BJ (cell line): ENCODE data around the gene BGN. TPM values are rescaled to one million over a fixed set of nuclear protein-coding genes. Genes with fewer than 3 reads are reported as not detected.
A peak's percentile ranks its signal among the peaks of the same experiment; 100 is the strongest.

ENCODE experiments used
- CTCF ChIA-PET: fragments of 350-600 bp; formaldehyde crosslinking; extraction: SDS; loops from one replicate; lab custom pipeline; 2021; ENCODE audit warnings: antibody characterized with exemption, inconsistent platforms; lab: Yijun Ruan, JAX
- POLR2A ChIA-PET: fragments of 300-600 bp; sonication (Branson Sonifier 250); formaldehyde crosslinking; extraction: SDS; loops from one replicate; lab custom pipeline; 2021; ENCODE audit warnings: antibody characterized with exemption; lab: Charles Lee
- DNase-seq: peaks from one replicate; pipeline ENCODE4 v3.0.0-alpha.2; 2011; ENCODE audit warnings: low read depth
- H3K27me3 ChIP-seq: 2 replicates; pipeline ENCODE4 v1.6.0; 2011; ENCODE audit warnings: low read length; ENCODE audit not compliant: control insufficient read depth, insufficient read depth
- H3K36me3 ChIP-seq: 2 replicates; pipeline ENCODE4 v1.5.1; 2011; ENCODE audit warnings: low read length; ENCODE audit not compliant: control insufficient read depth, insufficient read depth
- H3K4me3 ChIP-seq: 2 replicates; pipeline ENCODE4 v1.5.1; 2011; ENCODE audit warnings: low read depth, mild to moderate bottlenecking, control low read depth, low read length
- polyA plus RNA-seq: library from polyadenylated mRNA; depleted of rRNA; stranded (reverse); fragments of >200 nt; gene quantifications from 2 replicates; pipeline ENCODE4 v1.2.3, GENCODE V29; 2011
- TF ChIP-seq, protein P1 (sequence below): IDR thresholded peaks from 2 replicates; pipeline ENCODE4 v1.5.1; 2011; ENCODE audit warnings: low read depth, mild to moderate bottlenecking, control low read depth, inconsistent platforms, low read length, moderate library complexity; ENCODE audit not compliant: insufficient read depth

The BGN gene
- polyA plus RNA-seq, 1 experiment: 487 TPM

DNA sequence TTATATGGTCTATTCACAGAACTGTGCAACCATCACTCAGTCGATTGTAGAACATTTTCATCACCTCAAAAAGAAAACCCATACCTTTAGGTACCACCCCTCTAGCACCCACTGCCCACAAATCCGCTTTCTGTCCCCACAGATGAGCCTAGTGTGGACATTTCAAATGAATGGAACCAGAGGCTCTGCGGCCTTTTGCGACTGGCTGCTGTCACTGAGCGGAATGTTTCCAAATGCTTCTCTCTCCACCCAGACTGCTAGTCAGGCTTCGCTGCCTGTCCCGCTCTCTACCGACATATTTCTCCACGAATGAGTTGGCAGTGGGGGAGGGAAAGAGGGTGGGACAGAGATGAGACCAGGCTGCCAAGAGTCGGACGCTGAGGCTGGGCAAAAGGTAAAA lies 1.7 kb upstream of the BGN start:
- no peaks in the 10 kb centered on the region for H3K27me3 ChIP-seq
- H3K36me3 ChIP-seq: no peaks in the 10 kb centered on the region; the same call in 1 of the 2 replicates
- DNase-seq: no peak
- H3K4me3 ChIP-seq: no peak overlapping the region
- POLR2A ChIA-PET: no interaction called here
- TF ChIP-seq, protein P1, sequence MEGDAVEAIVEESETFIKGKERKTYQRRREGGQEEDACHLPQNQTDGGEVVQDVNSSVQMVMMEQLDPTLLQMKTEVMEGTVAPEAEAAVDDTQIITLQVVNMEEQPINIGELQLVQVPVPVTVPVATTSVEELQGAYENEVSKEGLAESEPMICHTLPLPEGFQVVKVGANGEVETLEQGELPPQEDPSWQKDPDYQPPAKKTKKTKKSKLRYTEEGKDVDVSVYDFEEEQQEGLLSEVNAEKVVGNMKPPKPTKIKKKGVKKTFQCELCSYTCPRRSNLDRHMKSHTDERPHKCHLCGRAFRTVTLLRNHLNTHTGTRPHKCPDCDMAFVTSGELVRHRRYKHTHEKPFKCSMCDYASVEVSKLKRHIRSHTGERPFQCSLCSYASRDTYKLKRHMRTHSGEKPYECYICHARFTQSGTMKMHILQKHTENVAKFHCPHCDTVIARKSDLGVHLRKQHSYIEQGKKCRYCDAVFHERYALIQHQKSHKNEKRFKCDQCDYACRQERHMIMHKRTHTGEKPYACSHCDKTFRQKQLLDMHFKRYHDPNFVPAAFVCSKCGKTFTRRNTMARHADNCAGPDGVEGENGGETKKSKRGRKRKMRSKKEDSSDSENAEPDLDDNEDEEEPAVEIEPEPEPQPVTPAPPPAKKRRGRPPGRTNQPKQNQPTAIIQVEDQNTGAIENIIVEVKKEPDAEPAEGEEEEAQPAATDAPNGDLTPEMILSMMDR: no peak
- CTCF ChIA-PET: interaction anchor here (1.3 to 5.9 kb wide), 3 partner anchors 10 to 32 kb away, joined by 3 to 77 read pairs (median 3); partner anchors contain the start of gene HAUS7

DNA sequence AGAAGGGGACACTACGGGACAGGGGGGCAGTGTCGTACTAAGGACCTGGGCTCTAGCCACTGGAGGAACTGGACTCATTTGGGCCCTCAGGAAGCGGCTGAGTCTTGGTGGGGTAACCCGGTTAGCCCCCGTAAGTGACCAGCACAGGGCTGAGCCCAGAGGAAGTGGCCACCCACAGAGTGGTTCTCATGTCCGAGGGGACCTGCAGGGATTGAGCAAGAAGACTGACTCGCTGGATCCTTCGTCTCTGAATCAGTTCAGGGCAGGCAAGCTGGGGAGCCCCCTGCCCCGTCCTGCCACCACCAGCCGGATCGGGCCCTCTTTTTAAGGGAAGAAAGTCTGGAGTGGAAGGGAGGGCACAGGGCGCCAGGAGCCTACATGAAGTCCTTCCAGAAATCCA lies 719 bp upstream of the BGN start:
- no peaks in the 10 kb centered on the region; the same call in 1 of the 2 replicates for H3K36me3 ChIP-seq
- H3K4me3 ChIP-seq: peak overlapping the region; percentile 71
- H3K27me3 ChIP-seq: no peaks in the 10 kb centered on the region
- TF ChIP-seq, protein P1: no peak
- POLR2A ChIA-PET: no interaction called here
- CTCF ChIA-PET: interaction anchor here (1.0 to 5.9 kb wide), 5 partner anchors 11 to 33 kb away, joined by 3 to 77 read pairs (median 4); partner anchors contain the start of gene HAUS7
- no peak for DNase-seq

DNA sequence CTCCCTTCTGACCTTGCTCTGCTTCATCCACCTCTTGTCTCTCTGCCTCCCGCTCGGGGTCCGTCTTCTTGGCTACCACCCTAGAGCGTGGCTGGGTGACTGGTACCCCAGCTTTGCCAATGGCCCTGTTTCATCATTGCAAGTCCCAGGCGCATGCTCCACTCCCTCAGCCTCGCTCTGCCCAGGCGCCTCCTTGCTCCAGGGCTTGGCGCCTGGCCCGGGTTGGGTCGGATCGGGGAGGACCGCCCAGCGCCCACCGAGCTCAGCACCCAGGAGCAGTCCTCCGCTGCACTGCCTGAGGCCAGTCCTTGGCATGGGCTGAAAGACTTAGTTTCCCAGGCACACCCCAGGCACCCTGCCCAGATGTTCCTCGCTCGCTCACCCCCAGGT lies 577 bp downstream of the BGN start:
- Histone ChIP-seq H3K27me3 (no peaks in the 10 kb centered on the region), H3K4me3 (peak overlapping the region; percentile 71), H3K36me3 (no peaks in the 10 kb centered on the region; the same call in 1 of the 2 replicates)
- TF ChIP-seq, protein P1: no peak; the same call in 1 of the 2 replicates
- ChIA-PET POLR2A (no interaction called here), CTCF (interaction anchor here (1.1 to 5.9 kb wide), 4 partner anchors 12 to 554 kb away, joined by 4 to 77 read pairs (median 8); partner anchors contain the start of gene HAUS7)
- DNase-seq: no peak

DNA sequence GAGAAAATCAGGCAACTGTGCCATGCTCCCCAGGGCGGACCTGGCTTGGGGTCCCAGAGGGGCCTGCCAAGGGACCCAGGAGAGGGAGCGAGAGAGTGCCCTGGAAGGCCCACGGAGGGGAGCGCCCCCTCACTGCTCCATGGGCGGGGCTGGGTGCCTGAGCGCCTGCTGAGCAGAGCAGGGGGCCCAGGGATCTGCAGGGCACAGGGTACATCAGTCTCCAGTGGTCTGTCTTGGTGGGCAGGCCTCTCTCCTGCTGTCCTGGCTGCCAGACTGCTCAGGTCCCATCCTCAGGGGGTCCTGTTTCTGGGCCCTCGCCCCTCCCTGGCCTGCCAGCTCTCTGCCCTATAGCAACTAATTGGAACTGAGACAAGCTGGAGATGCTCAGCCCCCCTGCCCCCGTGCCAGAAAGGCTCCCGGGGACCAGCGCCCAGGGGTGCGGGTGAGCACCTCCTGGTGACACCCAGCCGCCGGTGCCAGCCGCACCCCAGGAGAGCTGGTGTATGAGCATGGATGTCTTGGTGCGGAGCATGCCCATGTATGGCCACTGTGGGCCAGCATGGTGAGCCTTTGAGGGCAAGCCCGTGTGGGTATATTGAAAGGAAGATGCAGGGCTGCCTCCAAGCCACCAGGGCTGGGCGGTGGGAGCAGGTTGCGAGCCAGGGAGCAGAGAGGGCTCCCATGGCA lies 1.3 kb downstream of the BGN start:
- CTCF ChIA-PET: interaction anchor here (1.5 to 5.9 kb wide), 3 partner anchors 11 to 25 kb away, joined by 7 to 77 read pairs (median 9); partner anchors contain the start of gene HAUS7
- H3K4me3 ChIP-seq: peak overlapping the region; percentile 71
- H3K36me3 ChIP-seq: no peaks in the 10 kb centered on the region; the same call in 1 of the 2 replicates
- POLR2A ChIA-PET: no interaction called here
- no peaks in the 10 kb centered on the region for H3K27me3 ChIP-seq
- TF ChIP-seq, protein P1: no peak
- DNase-seq: no peak

DNA sequence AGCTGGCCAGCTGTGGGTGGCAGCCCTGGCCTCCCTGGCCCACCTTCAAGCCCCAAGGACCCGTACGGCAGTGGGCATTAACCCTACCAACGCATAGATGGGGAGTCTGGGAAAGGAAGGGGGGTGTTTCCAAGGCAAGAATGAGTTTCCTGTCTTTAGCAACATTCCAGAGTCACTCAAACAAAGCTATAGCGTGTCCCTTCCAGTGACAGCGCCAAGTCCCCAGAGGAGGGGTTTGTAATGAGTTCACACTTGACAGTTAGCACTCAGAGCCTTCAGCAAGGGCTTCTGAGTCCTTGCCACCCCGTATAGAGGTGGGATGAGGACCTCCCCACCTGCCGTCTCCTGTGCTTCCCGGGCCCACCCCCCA lies 1.8 kb downstream of the BGN start:
- no peak for DNase-seq
- CTCF ChIA-PET: interaction anchor here (1.0 to 5.9 kb wide), 3 partner anchors 10 to 36 kb away, joined by 4 to 77 read pairs (median 9); partner anchors contain the start of gene HAUS7
- Histone ChIP-seq H3K27me3 (no peaks in the 10 kb centered on the region), H3K4me3 (peak overlapping the region; percentile 71), H3K36me3 (peaks cover under 1% of the 10 kb centered on the region; the same call in 1 of the 2 replicates)
- POLR2A ChIA-PET: no interaction called here
- TF ChIP-seq, protein P1: no peak
